ENCODE measurements around the gene RAB18. TPM values are rescaled to one million over a fixed set of nuclear protein-coding genes. Genes with fewer than 3 reads are reported as not detected.

RAB18 gene
- total and polyA plus RNA-seq, 10 of the 15 experiments (the other 5 are each of a cell fraction or from before 2014, with no cell fraction given), result 13.4 to 98.8 (median 42.1) TPM

DNA sequence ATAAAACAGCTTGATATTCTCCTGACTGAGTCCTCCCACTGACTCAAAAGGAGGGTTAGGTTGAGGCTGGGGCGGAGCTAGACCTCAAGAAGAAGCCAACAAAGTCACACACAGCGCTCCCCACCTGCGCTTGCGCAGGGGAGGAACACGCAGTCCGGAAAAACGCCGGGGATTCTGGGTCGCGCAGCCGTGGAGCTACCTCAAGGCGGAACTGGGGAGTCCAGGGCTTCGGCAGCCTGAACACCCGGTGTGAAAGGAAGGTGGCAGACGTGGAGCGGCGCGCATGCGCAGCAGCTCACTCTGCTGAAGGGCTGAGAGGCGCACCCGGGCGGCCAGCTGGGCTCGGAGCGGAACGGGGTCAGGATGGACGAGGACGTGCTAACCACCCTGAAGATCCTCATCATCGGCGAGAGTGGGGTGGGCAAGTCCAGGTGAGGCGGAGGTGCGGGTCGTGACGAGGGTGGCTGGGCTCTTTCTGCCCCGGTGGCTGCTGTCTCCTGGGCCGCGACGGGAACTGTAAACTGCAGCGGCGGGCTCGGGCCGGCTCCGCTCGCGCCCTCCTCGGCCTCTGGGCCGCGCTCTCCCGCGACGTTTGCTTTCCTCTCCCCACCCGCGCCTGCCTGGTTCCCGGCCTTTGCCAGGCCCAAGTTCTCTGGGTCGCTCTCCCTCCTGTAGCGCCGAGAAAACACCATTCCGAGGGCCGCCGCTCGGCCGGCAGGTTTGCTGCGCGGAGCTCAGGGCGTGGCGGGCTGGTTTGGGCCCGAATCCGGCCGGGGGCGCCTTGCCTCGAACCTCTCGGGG lies at the start of gene RAB18 (continued):
- no peak for TF ChIP-seq CEBPB (IDR thresholded peaks at IDR 0.05; ENCODE audit: borderline replicate concordance in 1 of 2, low read depth in 2 of 2, low read length in 2 of 2)
- no peak; the same call in none of the 2 replicates for TF ChIP-seq GATAD2B (conservative IDR thresholded peaks at IDR 0.05; ENCODE audit: low read depth)
- peak; percentile 59; the same call in 1 of the 2 replicates for TF ChIP-seq ZNF207 (IDR thresholded peaks at IDR 0.05; ENCODE audit: borderline replicate concordance)
- peak; percentile 80 for TF ChIP-seq NR2F1 (conservative IDR thresholded peaks at IDR 0.05)
- TF ChIP-seq, protein P1, sequence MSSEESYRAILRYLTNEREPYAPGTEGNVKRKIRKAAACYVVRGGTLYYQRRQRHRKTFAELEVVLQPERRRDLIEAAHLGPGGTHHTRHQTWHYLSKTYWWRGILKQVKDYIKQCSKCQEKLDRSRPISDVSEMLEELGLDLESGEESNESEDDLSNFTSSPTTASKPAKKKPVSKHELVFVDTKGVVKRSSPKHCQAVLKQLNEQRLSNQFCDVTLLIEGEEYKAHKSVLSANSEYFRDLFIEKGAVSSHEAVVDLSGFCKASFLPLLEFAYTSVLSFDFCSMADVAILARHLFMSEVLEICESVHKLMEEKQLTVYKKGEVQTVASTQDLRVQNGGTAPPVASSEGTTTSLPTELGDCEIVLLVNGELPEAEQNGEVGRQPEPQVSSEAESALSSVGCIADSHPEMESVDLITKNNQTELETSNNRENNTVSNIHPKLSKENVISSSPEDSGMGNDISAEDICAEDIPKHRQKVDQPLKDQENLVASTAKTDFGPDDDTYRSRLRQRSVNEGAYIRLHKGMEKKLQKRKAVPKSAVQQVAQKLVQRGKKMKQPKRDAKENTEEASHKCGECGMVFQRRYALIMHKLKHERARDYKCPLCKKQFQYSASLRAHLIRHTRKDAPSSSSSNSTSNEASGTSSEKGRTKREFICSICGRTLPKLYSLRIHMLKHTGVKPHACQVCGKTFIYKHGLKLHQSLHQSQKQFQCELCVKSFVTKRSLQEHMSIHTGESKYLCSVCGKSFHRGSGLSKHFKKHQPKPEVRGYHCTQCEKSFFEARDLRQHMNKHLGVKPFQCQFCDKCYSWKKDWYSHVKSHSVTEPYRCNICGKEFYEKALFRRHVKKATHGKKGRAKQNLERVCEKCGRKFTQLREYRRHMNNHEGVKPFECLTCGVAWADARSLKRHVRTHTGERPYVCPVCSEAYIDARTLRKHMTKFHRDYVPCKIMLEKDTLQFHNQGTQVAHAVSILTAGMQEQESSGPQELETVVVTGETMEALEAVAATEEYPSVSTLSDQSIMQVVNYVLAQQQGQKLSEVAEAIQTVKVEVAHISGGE (CRISPR knock-in tag; IDR thresholded peaks at IDR 0.05), result peak; percentile 92
- TF ChIP-seq SPI1 (IDR thresholded peaks at IDR 0.05; ENCODE audit: borderline replicate concordance, insufficient read depth, low read depth, low read length), result peak; percentile 61; the same call in 1 of the 2 replicates
- TF ChIP-seq ZNF274 (IDR thresholded peaks at IDR 0.05; ENCODE audit: insufficient read depth, insufficient read length), result no peak
- peak; percentile 69; the same call in 1 of the 2 replicates for TF ChIP-seq BACH1 (IDR thresholded peaks at IDR 0.05; ENCODE audit: borderline replicate concordance)
- TF ChIP-seq, protein P2, sequence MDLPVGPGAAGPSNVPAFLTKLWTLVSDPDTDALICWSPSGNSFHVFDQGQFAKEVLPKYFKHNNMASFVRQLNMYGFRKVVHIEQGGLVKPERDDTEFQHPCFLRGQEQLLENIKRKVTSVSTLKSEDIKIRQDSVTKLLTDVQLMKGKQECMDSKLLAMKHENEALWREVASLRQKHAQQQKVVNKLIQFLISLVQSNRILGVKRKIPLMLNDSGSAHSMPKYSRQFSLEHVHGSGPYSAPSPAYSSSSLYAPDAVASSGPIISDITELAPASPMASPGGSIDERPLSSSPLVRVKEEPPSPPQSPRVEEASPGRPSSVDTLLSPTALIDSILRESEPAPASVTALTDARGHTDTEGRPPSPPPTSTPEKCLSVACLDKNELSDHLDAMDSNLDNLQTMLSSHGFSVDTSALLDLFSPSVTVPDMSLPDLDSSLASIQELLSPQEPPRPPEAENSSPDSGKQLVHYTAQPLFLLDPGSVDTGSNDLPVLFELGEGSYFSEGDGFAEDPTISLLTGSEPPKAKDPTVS (IDR thresholded peaks at IDR 0.05; ENCODE audit: low read depth, low read length), result no peak
- no peak for TF ChIP-seq RBBP5 (conservative IDR thresholded peaks at IDR 0.05)
- no peak for TF ChIP-seq FOS (IDR thresholded peaks at IDR 0.05; ENCODE audit: borderline replicate concordance, extremely low read depth, insufficient read length)
- TF ChIP-seq NFYA (IDR thresholded peaks at IDR 0.05; ENCODE audit: borderline replicate concordance, low read depth, low read length), result no peak
- no peak for TF ChIP-seq RCOR1 (conservative IDR thresholded peaks at IDR 0.05; ENCODE audit: low read depth, low read length)
- 0 out of 2 replicates have a peak, but pooled peaks have one; percentile 12 for TF ChIP-seq JUNB (IDR thresholded peaks at IDR 0.05)
- TF ChIP-seq, protein P3, sequence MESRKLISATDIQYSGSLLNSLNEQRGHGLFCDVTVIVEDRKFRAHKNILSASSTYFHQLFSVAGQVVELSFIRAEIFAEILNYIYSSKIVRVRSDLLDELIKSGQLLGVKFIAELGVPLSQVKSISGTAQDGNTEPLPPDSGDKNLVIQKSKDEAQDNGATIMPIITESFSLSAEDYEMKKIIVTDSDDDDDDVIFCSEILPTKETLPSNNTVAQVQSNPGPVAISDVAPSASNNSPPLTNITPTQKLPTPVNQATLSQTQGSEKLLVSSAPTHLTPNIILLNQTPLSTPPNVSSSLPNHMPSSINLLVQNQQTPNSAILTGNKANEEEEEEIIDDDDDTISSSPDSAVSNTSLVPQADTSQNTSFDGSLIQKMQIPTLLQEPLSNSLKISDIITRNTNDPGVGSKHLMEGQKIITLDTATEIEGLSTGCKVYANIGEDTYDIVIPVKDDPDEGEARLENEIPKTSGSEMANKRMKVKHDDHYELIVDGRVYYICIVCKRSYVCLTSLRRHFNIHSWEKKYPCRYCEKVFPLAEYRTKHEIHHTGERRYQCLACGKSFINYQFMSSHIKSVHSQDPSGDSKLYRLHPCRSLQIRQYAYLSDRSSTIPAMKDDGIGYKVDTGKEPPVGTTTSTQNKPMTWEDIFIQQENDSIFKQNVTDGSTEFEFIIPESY (IDR thresholded peaks at IDR 0.05), result no peak
- no peak for TF ChIP-seq SUZ12 (IDR thresholded peaks at IDR 0.05; ENCODE audit: unreplicated experiment)
- TF ChIP-seq TCF12 (IDR thresholded peaks at IDR 0.05; ENCODE audit: low read depth, low read length), result peak; percentile 53
- TF ChIP-seq, protein P4, sequence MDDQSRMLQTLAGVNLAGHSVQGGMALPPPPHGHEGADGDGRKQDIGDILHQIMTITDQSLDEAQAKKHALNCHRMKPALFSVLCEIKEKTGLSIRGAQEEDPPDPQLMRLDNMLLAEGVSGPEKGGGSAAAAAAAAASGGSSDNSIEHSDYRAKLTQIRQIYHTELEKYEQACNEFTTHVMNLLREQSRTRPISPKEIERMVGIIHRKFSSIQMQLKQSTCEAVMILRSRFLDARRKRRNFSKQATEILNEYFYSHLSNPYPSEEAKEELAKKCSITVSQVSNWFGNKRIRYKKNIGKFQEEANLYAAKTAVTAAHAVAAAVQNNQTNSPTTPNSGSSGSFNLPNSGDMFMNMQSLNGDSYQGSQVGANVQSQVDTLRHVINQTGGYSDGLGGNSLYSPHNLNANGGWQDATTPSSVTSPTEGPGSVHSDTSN (IDR thresholded peaks at IDR 0.05; ENCODE audit: insufficient replicate concordance, low read depth, low read length), result peak; percentile 57
- TF ChIP-seq, protein P5, sequence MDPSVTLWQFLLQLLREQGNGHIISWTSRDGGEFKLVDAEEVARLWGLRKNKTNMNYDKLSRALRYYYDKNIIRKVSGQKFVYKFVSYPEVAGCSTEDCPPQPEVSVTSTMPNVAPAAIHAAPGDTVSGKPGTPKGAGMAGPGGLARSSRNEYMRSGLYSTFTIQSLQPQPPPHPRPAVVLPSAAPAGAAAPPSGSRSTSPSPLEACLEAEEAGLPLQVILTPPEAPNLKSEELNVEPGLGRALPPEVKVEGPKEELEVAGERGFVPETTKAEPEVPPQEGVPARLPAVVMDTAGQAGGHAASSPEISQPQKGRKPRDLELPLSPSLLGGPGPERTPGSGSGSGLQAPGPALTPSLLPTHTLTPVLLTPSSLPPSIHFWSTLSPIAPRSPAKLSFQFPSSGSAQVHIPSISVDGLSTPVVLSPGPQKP (IDR thresholded peaks at IDR 0.05; ENCODE audit: low read depth, low read length), result peak; percentile 86
- peak; percentile 81; the same call in 1 of the 2 replicates for TF ChIP-seq ESRRA (IDR thresholded peaks at IDR 0.05; ENCODE audit: low read length)

Data from GM12878 (cell line).